Measurements from ENCODE around the gene CLP1.

DNA sequence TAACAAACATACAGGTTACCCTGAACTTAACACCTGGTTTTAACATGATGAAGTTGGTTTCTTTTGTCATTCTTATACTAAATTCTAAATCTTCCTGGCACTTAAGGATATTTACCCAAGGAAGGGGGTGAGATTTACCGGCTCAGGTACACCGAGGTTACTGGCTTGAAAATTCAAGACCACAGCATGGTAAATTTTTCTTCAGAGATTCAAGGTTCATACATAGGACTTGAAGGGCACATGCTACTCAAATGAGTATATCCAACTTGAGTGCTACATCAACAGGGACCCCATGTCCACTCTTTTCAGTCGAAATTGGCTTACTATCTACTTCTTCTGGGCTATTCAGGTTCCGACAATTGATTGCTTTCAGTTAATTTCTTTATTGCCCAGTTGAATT lies 47.4 kb upstream of the CLP1 start:
- TF ChIP-seq, protein P1, sequence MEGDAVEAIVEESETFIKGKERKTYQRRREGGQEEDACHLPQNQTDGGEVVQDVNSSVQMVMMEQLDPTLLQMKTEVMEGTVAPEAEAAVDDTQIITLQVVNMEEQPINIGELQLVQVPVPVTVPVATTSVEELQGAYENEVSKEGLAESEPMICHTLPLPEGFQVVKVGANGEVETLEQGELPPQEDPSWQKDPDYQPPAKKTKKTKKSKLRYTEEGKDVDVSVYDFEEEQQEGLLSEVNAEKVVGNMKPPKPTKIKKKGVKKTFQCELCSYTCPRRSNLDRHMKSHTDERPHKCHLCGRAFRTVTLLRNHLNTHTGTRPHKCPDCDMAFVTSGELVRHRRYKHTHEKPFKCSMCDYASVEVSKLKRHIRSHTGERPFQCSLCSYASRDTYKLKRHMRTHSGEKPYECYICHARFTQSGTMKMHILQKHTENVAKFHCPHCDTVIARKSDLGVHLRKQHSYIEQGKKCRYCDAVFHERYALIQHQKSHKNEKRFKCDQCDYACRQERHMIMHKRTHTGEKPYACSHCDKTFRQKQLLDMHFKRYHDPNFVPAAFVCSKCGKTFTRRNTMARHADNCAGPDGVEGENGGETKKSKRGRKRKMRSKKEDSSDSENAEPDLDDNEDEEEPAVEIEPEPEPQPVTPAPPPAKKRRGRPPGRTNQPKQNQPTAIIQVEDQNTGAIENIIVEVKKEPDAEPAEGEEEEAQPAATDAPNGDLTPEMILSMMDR (IDR thresholded peaks at IDR 0.05) = no peak
- no peak for TF ChIP-seq POLR2A (IDR thresholded peaks at IDR 0.05)
- no peak for TF ChIP-seq POLR2AphosphoS5 (IDR thresholded peaks at IDR 0.05)
- TF ChIP-seq EP300 (IDR thresholded peaks at IDR 0.05) = no peak

All from upper lobe of left lung (tissue), 4 donors.